ENCODE data around the gene CCDC152.
"Not testable (repeated sequence)": the region's sequence is repeated elsewhere in the genome, so short reads cannot be mapped to it uniquely, and the experiment has no call there.

Gene CCDC152

DNA sequence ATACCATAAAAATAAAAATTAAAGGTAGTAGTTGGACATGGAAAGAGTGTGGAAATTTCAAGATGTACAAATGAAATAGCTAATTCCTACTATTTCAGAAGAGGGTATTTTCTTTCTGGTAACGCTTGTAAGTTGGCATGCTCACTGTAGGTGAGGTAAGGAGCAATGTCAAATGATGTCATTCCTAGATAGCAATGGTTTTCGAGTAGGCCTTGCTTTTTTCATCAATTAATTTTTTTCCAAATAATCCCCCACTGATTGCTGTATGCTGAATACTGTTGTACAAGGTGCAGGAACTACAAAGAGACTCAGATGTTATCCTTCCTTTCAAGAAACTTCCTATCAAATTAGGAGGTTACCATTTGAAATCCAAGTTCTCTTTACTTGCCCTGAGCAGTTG lies 56.0 kb downstream of the CCDC152 start:
- TF ChIP-seq ZNF274 (IDR thresholded peaks at IDR 0.05; ENCODE audit: low read depth, low read length) = no peak
- no peak overlapping the region for H3K4me3 ChIP-seq (ENCODE audit: low read length)

DNA sequence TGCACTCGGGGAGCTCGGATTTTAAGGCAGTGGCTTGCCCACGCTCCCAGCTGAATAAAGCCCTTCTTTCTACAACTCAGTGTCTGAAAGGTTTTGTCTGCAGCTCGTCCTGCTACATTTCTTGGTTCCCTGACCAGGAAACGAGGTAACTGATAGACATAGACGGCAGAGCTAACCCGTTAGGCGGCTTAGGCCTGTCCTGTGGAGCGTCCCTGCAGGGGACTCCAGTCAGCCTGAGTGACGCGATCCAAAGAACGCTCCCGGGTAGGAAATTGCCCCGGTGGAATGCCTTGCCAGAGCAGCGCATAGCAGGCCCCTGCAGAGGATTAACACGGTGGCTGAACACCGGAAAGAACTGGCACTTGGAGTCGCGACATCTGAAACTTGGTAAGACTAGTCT lies 56.9 kb downstream of the CCDC152 start:
- TF ChIP-seq ZNF274 (IDR thresholded peaks at IDR 0.05; ENCODE audit: low read depth, low read length) = no peak
- no peak overlapping the region for H3K4me3 ChIP-seq (ENCODE audit: low read length)

DNA sequence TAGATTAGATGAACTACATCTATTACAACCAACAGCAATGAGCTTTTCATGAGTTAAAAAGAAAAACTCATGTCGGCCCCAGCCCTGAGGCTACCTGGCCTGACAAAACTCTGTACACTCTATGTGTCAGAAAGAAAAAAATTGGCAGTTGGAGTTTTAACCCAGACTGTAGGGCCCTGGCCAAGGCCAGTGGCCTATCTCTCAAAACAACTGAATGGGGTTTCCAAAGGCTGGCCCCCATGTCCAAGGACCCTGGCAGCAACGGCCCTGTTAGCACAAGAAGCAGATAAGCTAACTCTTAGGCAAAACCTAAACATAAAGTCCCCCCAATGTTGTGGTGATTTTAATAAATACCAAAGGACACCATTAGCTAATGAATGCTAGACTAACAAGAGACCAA lies 59.9 kb downstream of the CCDC152 start:
- H3K4me3 ChIP-seq (ENCODE audit: low read length) = not testable (repeated sequence)

DNA sequence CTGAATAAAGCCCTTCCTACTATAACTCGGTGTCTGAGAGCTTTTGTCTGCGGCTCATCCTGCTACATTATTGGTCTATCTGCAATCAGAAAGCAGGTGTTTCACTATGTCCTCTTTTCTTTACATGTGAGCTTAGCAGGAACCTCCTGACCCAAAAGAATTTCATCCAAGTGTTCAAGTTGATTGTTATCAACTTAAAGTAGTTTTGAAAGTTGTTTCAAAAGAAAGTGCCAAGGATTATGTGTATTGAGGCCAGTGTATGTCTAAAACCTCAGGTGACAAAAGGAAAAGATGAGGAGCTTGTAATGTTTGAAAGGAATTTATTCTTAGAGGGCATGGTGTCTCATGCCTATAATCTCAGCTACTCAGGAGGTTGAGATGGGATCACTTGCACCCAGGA lies 63.1 kb downstream of the CCDC152 start:
- no peak overlapping the region for H3K4me3 ChIP-seq (ENCODE audit: low read length)
- no peak for TF ChIP-seq ZNF274 (IDR thresholded peaks at IDR 0.05; ENCODE audit: low read depth, low read length)

DNA sequence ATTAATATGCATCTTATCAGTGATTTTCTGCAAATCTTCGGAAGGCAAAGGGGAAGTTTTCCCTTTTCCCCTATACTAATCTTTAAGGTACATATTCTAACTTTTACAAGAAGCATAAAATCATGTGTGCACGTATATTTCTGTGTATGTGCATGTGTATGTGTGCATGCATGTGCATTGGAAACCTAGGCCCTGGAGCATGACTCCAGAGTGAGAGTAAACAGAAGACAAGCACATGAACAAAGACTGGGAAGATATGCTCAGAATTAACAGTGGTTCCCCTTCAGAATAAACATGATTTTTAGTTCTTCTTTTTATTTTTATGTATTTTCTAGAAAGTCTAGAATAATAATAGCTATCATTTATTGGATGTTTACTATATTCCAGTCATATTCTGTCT lies 65.9 kb downstream of the CCDC152 start:
- no peak overlapping the region for H3K4me3 ChIP-seq (ENCODE audit: low read length)
- no peak for TF ChIP-seq ZNF274 (IDR thresholded peaks at IDR 0.05; ENCODE audit: low read depth, low read length)

DNA sequence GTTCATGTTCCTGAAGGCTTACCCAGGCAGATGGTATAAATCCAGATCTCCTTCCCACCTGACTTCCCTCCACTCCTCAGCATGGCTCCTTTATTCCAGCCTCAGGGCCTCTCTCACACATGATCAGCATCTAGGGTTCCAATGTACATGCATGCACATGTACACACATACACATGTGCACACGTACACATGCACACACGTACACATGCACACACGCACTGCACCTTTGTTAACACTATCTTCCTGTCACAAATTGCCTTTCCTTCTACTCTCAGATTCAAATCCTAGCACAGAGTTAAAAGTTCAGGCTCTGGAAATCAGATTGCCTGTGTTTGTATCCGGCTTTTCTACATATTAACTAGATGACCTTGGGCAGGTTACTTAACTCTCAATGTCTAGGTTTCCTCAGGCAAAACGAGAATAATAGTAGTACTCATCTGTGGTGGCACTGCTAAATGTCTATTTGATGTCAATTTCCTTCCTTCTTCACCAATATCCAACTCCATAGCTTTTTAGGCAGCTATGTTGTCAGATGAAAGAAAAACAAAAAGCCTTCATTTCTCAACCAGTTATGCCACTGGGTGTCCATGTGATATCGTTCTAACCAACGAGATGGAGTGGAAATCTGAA lies 67.8 kb downstream of the CCDC152 start:
- H3K4me3 ChIP-seq (ENCODE audit: low read length) = no peak overlapping the region
- no peak for TF ChIP-seq ZNF274 (IDR thresholded peaks at IDR 0.05; ENCODE audit: low read depth, low read length)

DNA sequence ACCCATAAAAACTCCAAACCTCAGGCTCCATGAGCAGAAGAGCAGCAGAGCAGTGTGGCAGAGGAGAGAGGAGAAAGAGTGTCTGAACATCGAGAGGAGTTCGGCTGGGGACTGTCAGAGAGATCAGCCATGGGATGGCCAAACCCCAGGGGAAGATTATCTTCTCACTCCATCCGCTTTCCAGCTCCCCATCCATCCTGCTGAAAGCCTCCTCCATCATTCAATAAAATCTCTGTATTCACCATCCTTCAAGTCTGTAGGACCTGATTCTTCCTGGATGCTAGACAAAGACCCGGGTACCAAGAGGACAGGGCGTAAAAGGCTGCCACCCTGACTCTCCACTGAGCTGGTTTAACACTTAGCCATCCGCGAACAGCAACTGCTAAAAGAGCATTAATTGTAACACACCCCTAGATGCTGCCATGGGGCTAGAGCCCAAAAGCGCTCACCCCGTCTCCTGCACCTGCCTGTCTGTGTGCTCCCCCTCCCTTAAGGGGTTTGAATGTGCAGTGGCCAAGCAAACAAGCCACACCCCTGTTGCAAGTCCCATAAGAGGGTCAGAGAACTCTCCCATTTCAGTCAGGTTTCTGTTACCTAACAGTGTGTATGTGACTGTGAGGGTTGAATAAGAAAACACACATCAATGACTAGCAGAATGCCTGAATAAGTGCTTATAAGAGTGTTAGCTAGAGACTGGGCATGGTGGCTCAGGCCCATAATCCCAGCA lies 69.0 kb downstream of the CCDC152 start:
- no peak overlapping the region for H3K4me3 ChIP-seq (ENCODE audit: low read length)
- TF ChIP-seq ZNF274 (IDR thresholded peaks at IDR 0.05; ENCODE audit: low read depth, low read length) = no peak

DNA sequence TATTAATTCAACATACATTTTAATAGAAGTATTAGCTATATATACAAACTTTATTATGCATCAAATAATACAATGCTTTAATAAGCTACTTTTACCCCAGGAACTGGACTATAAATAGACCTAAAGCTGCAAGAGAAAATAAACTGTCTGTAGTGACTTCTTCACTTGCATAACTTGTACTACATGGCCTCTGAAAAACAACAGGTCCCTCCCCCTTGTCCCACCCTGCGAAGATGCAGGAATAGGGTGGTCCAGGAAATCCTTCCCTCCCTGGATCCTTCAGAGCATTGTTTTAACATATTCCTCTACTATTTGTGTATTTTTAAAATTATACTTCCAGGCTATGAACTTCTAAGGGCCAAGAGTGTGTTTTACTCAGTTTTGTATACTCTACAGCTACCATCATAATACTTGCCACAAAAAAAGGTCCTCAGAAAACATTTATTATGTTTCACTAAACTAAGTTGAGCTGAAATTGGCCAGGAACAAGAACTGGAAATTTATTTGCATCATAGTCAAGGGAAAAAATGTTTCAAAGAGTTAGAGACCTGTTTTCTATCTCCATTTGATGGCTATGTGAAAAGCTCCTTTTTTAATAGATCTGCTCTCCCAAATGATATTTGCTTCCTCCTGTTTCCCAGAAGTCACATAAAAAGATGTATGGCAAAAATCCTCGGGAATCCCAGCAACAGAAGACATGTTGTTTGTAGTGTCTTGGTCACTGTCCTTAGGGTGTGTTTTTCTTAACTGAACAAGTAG lies 70.3 kb downstream of the CCDC152 start:
- no peak overlapping the region for H3K4me3 ChIP-seq (ENCODE audit: low read length)

DNA sequence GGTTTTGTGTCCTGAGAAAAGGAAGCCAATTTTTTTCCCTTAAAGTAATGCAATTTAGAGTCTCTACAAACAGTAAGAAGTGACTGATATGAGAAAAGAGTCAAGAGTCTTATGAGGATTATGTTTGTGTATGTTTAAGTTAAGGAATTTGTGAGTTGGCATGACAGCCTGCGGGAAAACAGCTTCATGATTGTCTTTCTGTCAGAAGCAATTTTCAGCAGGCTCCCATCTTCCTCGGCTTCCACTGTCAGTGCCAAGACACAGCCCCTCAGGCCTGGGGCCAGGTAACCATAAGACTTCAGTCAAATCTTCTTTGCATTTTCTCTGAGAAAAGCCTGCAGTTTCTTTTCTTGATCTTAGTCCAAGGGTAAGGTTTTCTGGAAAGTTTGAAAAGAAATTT lies 72.1 kb downstream of the CCDC152 start:
- no peak for TF ChIP-seq ZNF274 (IDR thresholded peaks at IDR 0.05; ENCODE audit: low read depth, low read length)
- H3K4me3 ChIP-seq (ENCODE audit: low read length) = no peak overlapping the region

More for the DNA sequence above, 70.3 kb downstream of the CCDC152 start:
- TF ChIP-seq ZNF274 (IDR thresholded peaks at IDR 0.05; ENCODE audit: low read depth, low read length) = no peak

DNA sequence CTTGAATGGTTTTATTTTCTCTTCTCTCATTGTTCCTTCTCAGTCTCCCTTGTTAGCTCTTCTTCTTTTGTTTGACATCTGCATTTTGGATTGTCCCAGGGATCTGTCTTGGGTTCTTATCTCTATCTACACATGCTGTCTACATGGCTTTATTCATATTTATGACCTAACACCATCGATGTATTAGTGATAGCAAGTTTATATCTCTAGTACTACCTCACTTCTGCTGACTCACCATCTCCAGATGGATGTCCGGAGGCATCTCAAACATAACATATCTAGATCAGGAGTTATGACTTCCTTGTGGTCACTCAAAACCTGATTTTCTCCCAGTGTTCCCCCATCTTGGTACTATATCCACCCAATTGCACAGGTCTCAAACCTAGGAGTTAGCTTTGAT lies 74.3 kb downstream of the CCDC152 start:
- H3K4me3 ChIP-seq (ENCODE audit: low read length) = no peak overlapping the region
- no peak for TF ChIP-seq ZNF274 (IDR thresholded peaks at IDR 0.05; ENCODE audit: low read depth, low read length)

DNA sequence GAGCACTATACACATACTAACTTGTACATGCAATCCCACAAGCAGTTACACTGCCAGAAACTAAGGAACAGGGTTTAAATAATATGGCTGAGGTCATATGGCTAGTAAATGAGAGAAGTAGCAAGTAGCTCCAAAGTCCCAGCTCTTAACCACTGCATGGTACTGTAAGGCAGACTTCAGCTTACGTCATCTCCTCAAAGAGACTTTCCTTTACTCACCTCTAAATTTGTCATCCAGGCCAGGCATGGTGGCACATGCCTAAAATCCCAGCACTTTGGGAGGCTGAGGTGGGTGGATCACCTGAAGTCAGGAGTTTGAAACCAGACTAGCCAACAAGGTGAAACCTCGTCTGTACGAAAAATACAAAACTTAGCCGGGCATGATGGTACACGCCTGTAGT lies 75.4 kb downstream of the CCDC152 start:
- TF ChIP-seq ZNF274 (IDR thresholded peaks at IDR 0.05; ENCODE audit: low read depth, low read length) = no peak
- no peak overlapping the region for H3K4me3 ChIP-seq (ENCODE audit: low read length)

DNA sequence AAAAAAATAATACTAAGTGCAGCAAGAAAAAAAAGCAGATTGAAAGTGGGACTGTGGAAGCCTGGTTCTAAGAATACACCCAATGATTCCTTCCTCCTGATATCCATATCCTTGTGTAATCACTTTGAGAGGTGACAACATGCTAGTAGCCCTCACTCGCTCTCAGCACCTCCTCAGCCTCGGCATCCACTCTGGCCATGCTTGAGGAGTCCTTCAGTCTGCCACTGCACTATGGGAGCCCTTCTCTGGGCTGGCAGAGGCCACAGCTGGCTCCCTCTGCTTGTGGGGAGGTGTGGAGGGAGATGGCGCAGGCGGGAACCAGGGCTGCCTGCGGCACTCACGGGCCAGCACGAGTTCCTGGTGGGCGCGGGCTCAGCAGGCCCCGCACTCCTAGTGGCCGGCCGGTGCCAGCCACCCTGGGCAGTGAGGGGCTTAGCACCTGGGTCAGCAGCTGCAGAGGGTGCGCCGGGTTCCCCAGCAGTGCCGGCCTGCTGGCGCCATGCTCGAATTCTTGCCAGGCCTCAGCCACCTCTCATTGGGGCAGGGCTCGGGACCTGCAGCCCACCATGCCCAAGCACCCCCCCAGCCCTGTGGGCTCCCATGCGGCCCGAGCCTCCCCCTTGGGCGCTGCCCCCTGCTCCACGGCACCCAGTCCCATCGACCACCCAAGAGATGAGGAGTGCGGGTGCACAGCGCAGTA lies 79.6 kb downstream of the CCDC152 start:
- no peak overlapping the region for H3K4me3 ChIP-seq (ENCODE audit: low read length)
- TF ChIP-seq ZNF274 (IDR thresholded peaks at IDR 0.05; ENCODE audit: low read depth, low read length) = no peak

DNA sequence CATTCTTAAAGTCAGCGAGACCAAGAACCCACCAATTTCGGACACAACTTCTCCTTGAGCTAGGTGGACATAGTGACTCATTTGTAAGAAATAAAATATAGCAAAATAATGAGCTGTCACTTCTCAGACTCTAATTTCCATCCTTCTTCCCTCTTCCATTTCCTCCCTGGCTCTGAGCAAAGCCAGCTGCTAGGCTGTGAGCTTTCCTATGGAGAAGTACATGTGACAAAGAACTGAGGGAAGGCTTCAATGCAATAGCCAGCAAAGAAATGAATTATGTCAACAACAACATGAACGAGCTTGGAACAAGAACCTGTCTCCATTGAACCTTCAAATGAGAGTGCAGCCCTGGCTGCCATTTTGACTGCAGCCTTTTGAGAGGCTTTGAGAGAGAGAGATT lies 81.0 kb downstream of the CCDC152 start:
- TF ChIP-seq ZNF274 (IDR thresholded peaks at IDR 0.05; ENCODE audit: low read depth, low read length) = no peak
- no peak overlapping the region for H3K4me3 ChIP-seq (ENCODE audit: low read length)

DNA sequence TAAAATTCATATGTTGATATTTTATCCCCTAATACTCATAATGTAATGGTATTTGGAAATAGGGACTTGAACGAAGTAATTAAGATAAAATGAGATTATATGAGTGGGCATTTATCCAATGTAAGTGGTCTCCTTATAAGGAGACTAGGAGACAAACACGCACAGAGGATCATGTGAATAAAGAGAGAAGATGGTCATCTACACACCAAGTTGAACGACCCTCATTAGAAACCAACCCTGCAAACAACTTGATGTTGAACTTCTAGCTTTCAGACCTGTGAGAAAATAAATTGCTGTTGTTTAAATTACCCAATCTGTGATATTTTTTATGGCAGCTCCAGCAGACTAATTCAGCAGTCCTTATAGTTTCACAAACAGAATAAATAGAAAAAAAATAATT lies 82.6 kb downstream of the CCDC152 start:
- TF ChIP-seq ZNF274 (IDR thresholded peaks at IDR 0.05; ENCODE audit: low read depth, low read length) = no peak
- no peak overlapping the region for H3K4me3 ChIP-seq (ENCODE audit: low read length)

All from GM08714 (cell line).